A549 (cell line): ENCODE data around the gene SLC25A18.

ENCODE experiments used
- MAZ ChIP-seq: fragments of 150-350 bp; IDR thresholded peaks from 2 replicates; pipeline ENCODE4 v1.6.1; 2014; ENCODE audit warnings: antibody characterized with exemption, low read depth, low read length, borderline replicate concordance
- NR3C1 ChIP-seq: fragments of >200 bp; sonication (Bioruptor Twin); formaldehyde crosslinking; IDR thresholded peaks from 3 replicates; pipeline ENCODE4 v1.6.1; 2017
- RAD21 ChIP-seq, 2 experiments: fragments of >200 bp in 1 of 2; sonication (Bioruptor Twin) in 1 of 2; formaldehyde crosslinking in 1 of 2; IDR thresholded peaks in 1 of 2; conservative IDR thresholded peaks in 1 of 2; 2 replicates in 1 of 2; 3 replicates in 1 of 2; pipeline ENCODE4 v1.6.1; 2012 to 2018; ENCODE audit warnings: inconsistent platforms in 1 of 2
- RFX5 ChIP-seq: fragments of 450-650 bp; IDR thresholded peaks from 2 replicates; pipeline ENCODE4 v1.7.1; 2014; ENCODE audit warnings: antibody characterized with exemption, mild to moderate bottlenecking, moderate library complexity
- TF ChIP-seq, protein P1 (sequence below): fragments of 450-650 bp; IDR thresholded peaks from 2 replicates; pipeline ENCODE4 v1.6.1; 2014; ENCODE audit warnings: antibody characterized with exemption

GRCh38 chr22:17549655-17550054 lies 13.6 kb upstream of the SLC25A18 start:
- TF ChIP-seq MAZ (no peak), RFX5 (no peak), RAD21 (conservative IDR thresholded peaks at IDR 0.05 in 1 of 2, IDR thresholded peaks at IDR 0.05 in 1 of 2) (no peak), NR3C1 (no peak)
- TF ChIP-seq, protein P1, sequence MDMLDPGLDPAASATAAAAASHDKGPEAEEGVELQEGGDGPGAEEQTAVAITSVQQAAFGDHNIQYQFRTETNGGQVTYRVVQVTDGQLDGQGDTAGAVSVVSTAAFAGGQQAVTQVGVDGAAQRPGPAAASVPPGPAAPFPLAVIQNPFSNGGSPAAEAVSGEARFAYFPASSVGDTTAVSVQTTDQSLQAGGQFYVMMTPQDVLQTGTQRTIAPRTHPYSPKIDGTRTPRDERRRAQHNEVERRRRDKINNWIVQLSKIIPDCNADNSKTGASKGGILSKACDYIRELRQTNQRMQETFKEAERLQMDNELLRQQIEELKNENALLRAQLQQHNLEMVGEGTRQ, result no peak
